NB4 (cell line): ENCODE results near the gene GPR139.

ENCODE experiments used
- DNase-seq: peaks from one replicate; pipeline ENCODE4 v3.0.0; 2010; ENCODE audit warnings: low read depth
- H3K4me3 ChIP-seq: one replicate; pipeline ENCODE4 v1.5.1; 2011; ENCODE audit warnings: mild to moderate bottlenecking, low read depth, low read length, moderate library complexity
- MYC ChIP-seq: IDR thresholded peaks from 2 replicates; pipeline ENCODE4 v1.6.1; 2011; ENCODE audit warnings: low read depth, low read length
- POLR2A ChIP-seq: IDR thresholded peaks from 2 replicates; pipeline ENCODE4 v1.6.1; 2011; ENCODE audit warnings: mild to moderate bottlenecking; ENCODE audit not compliant: insufficient read length; ENCODE audit errors: extremely low read depth
- TF ChIP-seq, protein P1 (sequence below): IDR thresholded peaks from 2 replicates; pipeline ENCODE4 v1.6.1; 2011; ENCODE audit warnings: low read depth, low read length
- TF ChIP-seq, protein P2 (sequence below): IDR thresholded peaks from one replicate; pipeline ENCODE4 v1.5.1; 2012; ENCODE audit warnings: low read depth, low read length

The GPR139 gene

DNA sequence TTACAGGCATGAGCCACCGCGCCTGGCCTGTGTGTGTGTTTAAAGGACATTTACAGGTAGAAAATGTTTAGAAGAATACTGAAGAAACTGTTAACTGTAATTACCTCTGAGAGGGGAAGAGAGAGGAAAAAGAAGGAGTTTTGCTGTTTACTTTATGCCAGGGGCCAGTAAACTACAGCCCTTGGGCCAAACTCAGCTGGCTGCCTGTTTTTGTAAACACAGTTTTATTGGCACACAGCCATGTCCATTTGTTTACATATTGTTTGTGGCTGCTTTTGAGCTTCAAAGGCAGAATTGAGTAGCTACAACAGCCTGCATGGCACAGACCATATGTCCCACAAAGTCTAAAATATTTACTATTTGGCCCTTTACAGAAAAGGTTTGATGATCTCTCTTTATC, 76.4 kb downstream of the GPR139 start:
- no peak overlapping the region for H3K4me3 ChIP-seq
- TF ChIP-seq, protein P1, sequence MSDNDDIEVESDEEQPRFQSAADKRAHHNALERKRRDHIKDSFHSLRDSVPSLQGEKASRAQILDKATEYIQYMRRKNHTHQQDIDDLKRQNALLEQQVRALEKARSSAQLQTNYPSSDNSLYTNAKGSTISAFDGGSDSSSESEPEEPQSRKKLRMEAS: no peak
- TF ChIP-seq, protein P2, sequence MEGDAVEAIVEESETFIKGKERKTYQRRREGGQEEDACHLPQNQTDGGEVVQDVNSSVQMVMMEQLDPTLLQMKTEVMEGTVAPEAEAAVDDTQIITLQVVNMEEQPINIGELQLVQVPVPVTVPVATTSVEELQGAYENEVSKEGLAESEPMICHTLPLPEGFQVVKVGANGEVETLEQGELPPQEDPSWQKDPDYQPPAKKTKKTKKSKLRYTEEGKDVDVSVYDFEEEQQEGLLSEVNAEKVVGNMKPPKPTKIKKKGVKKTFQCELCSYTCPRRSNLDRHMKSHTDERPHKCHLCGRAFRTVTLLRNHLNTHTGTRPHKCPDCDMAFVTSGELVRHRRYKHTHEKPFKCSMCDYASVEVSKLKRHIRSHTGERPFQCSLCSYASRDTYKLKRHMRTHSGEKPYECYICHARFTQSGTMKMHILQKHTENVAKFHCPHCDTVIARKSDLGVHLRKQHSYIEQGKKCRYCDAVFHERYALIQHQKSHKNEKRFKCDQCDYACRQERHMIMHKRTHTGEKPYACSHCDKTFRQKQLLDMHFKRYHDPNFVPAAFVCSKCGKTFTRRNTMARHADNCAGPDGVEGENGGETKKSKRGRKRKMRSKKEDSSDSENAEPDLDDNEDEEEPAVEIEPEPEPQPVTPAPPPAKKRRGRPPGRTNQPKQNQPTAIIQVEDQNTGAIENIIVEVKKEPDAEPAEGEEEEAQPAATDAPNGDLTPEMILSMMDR: no peak
- TF ChIP-seq POLR2A (no peak), MYC (no peak)
- DNase-seq: no peak

DNA sequence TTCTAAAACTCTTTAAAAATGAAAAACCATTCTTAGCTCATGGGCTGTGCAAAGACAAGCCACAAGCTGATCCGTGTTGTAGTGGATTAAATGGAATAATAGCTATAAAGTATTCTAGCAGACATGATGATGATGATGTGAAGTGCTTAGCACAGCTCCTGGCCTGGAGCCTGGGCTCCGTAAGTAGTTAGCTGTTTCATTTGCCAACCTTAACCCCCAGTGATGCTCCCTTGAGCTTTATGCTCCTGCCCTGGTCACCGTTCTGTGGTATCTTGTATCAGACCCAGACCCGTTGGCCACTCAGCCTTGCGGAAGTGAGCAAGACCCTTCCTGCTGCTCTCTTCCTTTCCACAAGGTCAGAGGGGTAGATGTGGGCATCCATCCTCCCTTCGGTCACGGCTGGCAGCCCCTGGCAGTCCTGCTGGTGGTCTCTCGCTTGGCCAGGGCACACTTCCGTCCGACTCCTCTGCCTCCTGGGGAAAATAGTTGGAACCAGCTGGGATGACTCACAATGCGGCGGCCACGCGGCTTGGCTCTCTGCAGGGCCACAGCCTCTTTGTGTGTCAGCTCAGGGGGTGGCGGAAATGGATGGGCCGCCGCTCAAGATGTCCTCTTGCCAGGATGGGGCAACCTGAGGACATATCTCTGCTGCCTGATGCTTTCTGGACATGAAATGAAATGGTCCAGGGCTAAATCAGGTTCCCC, 79.1 kb downstream of the GPR139 start:
- no peak for DNase-seq
- TF ChIP-seq MYC: no peak
- TF ChIP-seq, protein P2: no peak
- TF ChIP-seq POLR2A: no peak
- TF ChIP-seq, protein P1: no peak
- H3K4me3 ChIP-seq: no peak overlapping the region

DNA sequence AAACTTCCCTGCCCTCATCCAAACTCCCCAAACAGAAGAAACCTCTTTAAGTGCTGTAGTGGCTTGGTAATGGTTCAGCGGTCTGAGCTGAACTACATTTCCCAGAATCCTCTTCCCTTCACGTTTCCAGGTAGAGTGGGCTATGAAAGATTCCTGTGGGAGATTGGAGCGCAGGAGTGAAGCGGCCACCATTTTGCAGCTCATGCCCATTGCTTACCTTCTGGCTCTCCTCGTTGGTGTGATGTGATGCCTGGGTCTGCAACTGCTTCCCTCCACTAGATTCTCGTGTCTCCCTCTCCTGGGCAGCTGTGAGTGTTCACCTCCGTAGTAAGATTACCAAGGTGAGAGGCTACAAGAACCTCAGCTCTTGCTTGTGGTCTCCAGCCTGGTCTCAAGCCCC, 82.1 kb downstream of the GPR139 start:
- no peak for TF ChIP-seq POLR2A
- TF ChIP-seq, protein P2: no peak
- TF ChIP-seq MYC: no peak
- TF ChIP-seq, protein P1: no peak
- DNase-seq: no peak
- H3K4me3 ChIP-seq: no peak overlapping the region

DNA sequence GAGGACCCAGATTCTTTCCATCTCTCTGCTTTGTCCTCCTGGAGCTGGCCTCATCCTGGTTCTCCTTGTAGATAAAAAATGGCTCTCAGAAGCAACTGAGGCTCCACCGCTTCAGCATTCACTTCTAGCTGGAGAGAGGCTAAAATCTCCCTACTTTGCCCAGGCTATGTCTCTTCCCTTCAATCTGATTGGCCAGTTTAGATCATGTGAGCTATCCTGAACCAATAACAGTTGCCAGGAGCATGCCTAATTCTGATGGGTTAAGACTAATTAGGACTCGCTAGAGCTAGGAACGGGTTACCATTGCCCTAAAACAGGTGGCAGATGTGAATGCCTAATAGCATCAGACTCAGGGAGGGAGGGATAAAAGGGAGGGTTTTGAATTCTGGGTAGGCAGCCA, 89.6 kb downstream of the GPR139 start:
- no peak for DNase-seq
- TF ChIP-seq MYC (no peak), POLR2A (no peak)
- TF ChIP-seq, protein P1: no peak
- TF ChIP-seq, protein P2: no peak
- H3K4me3 ChIP-seq: no peak overlapping the region
